ENCODE results near the gene TSBP1.
"Not testable (repeated sequence)": the region's sequence is repeated elsewhere in the genome, so short reads cannot be mapped to it uniquely, and the experiment has no call there.

Gene TSBP1

DNA sequence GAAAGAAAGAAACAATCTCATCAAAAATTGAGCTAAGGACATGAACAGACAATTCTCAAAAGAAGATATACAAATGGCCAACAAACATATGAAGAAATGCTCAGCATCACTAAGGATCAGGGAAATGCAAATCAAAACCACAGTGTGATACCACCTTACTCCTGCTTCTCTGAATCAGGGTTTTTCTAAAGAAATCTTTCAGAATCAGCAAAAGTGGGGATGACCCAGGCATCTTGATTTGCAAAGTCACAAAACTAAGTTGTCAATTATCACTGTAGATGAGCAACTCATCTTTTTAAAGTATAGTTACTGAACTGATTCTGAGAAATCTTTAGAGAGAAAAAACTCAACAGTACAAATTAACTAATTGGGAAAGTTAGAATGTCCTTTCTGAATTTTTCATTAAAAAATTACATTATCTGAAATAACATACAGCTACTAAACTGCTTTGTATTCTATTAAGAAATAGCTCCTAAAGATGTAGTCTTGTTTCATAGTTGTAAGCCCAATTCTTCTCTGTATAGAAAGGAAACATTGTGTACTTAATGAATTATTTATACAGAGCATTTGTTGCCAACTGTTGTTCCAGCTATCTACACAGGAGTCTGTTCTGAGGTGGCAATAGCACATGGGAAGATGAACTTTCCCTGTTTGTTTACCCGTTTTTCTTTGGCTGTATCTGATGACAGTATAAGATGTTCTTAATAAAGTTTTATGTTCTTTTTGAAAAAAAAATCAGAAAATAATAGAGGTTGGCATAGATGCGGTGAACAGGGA, 97.7 kb downstream of the TSBP1 start:
- not testable (repeated sequence) for DNase-seq

GRCh38 chr6:32271429-32271828, 100.3 kb downstream of the TSBP1 start:
- no peak for DNase-seq

GRCh38 chr6:32268459-32268858, 103.2 kb downstream of the TSBP1 start:
- not testable (repeated sequence) for DNase-seq

GRCh38 chr6:32267035-32267434, 104.7 kb downstream of the TSBP1 start:
- DNase-seq = no peak

DNA sequence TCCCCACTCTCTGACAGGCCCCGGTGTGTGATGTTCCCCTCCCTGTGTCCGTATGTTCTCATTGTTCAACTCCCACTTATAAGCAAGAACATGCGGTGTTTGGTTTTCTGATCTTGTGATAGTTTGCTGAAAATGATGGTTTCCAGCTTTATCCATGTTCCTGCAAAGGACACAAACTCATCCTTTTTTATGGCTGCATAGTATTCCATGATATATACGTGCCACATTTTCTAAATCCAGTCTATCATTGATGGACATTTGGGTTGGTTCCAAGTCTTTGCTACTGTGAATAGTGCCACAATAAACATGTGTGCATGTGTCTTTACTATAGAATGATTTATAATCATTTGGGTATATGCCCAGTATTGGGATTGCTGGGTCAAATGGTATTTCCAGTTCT, 114.4 kb downstream of the TSBP1 start:
- not testable (repeated sequence) for DNase-seq

- peak; percentile 72 for DNase-seq
These were observed 116.2 kb downstream of the TSBP1 start for GRCh38 chr6:32255199-32256153.

GRCh38 chr6:32254761-32255198, 116.9 kb downstream of the TSBP1 start:
- DNase-seq = no peak

DNA sequence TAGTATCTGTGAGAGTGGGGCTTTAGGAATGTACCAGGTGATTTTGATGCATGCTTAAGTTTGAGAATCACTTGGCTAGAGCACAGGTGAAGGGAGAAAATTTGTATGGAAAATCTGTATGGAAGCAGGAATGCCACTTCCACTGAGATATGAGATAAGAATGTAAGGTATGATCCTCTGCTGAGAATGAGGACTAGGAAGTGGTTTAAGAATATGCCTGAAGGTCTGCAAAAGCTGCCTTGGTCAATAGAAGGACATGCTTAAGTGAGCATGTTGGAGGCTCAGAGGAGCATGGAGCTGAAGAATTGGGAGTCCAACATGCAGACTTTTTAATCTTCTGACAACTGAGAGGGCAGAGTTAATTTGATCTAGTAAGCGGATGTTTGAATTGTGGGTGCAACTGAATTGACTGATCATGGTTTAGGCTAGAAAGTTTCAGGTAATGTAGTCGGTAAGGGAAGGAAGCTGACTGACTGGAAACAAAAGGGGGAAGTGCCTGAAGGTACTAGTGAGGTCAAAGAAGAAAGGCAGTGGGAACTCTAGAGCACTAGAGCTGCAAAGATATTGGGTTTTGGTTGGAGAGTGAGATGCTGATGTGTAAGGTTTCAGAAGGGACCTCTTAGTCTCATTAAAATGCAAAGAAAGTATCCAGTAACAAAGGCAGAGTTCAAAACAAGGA, 119.2 kb downstream of the TSBP1 start:
- DNase-seq = no peak

GRCh38 chr6:32249262-32249661, 122.4 kb downstream of the TSBP1 start:
- DNase-seq = no peak

DNA sequence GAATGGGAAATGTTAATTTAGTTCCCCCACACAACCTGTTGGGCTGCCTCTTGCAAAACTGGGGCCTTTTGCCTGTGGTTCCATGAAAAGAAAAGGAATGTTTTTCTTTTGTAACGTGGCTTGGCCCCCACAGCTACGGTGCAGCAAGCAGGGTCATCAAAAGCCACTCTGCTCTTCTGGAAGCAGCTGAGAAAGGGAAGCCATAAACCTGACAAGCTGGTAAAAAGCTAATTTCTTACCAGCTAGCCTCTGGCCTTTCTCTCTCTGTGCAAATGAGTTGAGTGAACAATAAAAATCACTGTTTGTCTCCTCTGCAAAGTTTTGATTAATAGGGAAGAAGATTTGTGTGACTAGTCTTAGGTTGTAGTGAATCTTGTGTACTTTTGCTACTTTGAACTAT, 124.3 kb downstream of the TSBP1 start:
- DNase-seq = no peak

- DNase-seq = peak; percentile 71
These were observed 126.7 kb downstream of the TSBP1 start for GRCh38 chr6:32244946-32245398.

DNA sequence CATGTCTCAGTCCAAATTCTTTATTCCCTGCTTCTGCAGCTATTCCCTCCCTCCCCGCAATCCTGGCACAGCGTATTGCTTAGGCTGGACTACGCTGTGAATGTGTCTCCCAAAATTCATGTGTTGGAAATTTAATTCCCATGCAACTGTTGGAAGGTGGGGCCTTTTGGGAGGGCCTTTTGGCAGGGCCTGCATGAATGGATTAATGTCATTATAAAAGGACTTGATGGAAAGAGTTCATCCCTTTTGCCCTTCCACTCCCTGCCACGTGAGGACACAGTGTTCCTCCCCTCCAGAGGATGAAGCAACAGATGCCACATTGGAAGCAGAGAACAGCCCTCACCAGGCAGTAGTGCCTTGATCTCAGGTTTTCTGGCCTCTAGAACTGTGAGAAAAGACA, 127.4 kb downstream of the TSBP1 start:
- DNase-seq = no peak

Measured in NCI-H2227 treated with DMSO at 0.1 percent for 48 hours (cell line).